GM21526 (cell line): Measurements from ENCODE around the gene AGBL2.
"Not testable (repeated sequence)": the region's sequence is repeated elsewhere in the genome, so short reads cannot be mapped to it uniquely, and the experiment has no call there.

Experiments used
- ATAC-seq: cut with Tn5 transposase; IDR thresholded peaks from one replicate; pipeline ENCODE4 v1.9.1; 2021; ENCODE audit warnings: moderate library complexity; ENCODE audit not compliant: unreplicated experiment, low FRiP score

The AGBL2 gene, protein sequence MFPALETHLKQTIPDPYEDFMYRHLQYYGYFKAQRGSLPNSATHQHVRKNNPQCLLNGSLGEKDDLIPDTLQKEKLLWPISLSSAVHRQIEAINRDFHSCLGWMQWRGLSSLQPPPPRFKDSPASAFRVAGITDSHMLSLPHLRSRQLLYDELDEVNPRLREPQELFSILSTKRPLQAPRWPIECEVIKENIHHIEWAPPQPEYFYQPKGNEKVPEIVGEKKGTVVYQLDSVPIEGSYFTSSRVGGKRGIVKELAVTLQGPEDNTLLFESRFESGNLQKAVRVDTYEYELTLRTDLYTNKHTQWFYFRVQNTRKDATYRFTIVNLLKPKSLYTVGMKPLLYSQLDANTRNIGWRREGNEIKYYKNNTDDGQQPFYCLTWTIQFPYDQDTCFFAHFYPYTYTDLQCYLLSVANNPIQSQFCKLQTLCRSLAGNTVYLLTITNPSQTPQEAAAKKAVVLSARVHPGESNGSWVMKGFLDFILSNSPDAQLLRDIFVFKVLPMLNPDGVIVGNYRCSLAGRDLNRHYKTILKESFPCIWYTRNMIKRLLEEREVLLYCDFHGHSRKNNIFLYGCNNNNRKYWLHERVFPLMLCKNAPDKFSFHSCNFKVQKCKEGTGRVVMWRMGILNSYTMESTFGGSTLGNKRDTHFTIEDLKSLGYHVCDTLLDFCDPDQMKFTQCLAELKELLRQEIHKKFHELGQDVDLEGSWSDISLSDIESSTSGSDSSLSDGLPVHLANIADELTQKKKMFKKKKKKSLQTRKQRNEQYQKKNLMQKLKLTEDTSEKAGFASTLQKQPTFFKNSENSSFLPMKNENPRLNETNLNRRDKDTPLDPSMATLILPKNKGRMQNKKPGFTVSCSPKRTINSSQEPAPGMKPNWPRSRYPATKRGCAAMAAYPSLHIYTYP

DNA sequence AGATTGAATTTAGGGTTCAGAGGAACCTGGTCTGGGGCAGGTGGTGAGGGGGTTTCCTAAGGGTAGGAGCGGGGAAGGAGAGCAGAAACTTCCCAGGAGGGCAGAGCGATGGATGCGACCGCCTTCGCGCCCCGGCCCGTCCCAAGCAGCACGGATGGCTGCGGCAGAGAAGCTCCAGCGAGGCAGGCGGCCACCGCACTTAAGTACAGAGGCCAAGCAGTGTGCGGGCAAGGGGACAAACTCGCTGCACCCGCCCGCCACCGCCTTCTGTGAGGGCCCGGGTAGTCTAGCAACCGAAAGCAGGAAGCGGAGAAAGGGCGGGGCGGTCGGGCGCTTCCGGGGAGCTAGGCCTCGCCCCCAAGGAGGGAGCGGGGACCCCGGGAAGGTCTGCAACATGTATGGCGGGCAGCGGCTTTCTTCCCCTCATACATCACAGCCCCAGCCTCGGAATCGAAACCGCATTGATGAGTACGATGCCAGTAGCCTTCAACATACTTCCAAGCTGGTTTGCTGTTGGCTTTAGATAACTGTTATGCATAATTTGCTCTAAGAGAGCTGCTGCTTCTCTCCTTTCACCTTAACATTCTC is at the start of gene AGBL2:
Gene AGBL2 (minus strand): TSS at position 288 of the 588 bp plus-strand sequence. CDS start 719 bp downstream, outside the sequence.
- ATAC-seq: peak; percentile 95

DNA sequence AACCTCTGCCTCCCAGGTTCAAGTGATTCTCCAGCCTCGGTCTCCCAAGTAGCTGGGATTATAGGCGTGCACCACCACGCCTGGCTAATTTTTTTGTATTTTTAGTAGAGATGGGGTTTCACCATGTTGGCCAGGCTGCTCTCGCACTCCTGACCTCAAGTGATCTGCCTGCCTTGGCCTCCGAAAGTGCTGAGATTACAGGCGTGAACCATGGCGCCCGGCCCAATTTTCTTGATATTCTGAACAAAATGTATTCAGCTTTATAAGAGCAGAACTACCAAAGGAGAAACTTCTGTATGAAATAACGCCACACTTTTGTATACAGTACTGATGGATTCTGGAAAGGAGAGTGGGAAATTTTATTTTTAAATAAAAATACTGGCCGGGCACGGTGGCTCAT is 44.1 kb upstream of the AGBL2 start:
- not testable (repeated sequence) for ATAC-seq

DNA sequence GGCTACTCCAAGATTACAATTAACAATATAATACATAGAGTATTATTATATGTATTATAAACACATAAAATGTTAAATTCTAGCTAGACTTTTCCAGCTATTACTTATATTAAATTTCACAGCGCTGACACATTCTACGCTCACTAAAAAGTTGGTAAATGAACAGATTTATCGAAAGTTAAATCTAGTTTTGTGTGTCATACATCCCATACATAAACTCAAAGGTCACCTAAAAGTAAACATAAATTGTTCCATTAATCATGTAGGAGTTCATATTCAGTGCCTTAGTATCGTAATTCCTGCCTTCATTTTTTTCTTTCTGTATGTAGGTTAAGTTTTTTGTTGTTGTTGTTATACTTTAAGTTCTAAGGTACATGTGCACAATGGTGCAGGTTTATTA is 41.0 kb upstream of the AGBL2 start:
- ATAC-seq: no peak

DNA sequence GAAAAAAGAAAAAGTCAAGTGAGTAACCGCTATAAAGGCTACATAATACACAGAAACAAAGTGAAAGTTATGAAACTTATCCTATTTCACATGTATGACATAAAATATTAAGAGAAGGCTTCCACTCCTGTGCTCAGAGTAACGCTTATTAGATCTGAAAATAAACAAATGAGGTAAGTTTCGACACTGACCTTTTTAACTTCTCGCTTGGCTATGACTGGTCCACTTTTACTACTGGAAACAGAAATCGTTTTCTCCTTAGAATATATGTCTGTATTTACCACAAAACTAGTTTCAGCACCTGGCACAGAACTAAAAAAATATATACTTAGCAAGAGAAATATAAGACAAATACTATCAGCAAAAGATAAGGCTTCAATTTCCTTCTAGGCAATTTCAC is 35.6 kb upstream of the AGBL2 start:
- ATAC-seq: no peak

DNA sequence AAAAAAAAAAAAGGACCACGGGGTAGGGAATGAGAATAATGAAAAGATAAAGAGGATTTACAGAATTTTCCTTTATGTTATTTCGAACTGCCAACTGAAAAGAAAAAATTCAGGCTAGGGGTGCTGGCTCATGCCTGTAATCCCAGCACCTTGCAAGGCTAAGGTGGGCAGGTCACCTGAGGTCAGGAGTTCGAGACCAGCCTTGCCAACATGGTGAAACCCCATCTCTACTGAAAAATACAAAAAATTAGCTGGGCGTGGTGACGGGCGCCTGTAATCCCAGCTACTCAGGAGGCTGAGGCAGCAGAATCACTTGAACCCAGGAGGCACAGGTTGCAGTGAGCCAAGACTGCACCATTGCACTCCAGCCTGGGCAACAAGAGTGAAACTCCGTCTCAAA is 27.3 kb upstream of the AGBL2 start:
- not testable (repeated sequence) for ATAC-seq

DNA sequence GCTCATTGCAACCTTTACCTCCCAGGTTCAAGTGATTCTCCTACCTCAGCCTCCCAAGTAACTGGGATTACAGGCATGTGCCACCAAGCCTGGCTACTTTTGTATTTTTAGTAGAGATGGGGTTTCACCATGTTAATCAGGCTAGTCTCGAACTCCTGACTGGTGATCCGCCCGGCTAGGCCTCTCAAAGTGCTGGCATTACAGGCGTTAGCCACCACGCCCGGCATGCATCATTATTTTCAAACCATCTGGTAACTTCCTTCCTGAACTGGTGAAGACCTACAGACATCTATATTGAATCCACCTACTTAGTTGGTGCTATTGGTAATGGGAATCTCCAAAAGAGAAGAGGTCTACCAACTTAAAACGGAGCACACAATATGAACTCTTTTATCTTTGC is 22.6 kb upstream of the AGBL2 start:
- not testable (repeated sequence) for ATAC-seq

DNA sequence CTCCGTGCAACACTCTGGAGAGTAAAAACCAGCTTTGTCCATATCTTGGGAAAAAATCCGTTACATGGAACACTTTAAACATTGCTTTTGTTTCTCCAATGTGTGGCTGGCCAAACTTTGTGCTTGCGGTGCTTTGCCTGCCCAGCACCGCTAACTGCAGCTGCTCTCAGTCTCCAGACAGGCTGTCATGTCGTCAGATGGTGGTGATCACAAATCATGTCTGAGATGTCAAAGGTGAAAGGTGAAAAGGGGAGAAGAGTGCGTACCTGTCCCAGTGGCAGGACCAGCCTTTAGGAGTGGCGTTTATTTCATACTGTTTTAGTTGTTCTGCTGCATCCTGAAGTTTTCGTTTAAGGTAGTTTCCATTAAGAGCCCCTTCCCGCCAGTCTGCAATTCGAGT is 17.1 kb upstream of the AGBL2 start:
- no peak for ATAC-seq

DNA sequence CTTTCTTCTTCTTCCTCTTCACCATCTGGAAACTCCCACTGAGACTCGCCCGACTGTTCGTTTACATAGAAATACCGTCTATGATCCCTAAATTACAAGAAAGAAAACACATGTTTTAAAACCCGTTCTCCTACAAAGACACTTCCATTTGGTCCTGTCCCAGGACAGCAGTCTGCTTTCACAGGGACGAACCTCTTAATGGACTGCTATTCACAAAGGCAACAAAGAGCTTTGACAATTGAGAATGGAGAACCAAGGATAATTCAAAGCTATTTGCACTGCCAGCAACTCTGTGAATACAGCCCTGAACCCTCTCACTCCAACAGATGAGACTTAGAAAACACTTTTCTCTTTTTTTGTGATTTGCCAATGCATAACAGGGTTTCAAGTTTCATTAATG is 16.3 kb upstream of the AGBL2 start:
- ATAC-seq: no peak

DNA sequence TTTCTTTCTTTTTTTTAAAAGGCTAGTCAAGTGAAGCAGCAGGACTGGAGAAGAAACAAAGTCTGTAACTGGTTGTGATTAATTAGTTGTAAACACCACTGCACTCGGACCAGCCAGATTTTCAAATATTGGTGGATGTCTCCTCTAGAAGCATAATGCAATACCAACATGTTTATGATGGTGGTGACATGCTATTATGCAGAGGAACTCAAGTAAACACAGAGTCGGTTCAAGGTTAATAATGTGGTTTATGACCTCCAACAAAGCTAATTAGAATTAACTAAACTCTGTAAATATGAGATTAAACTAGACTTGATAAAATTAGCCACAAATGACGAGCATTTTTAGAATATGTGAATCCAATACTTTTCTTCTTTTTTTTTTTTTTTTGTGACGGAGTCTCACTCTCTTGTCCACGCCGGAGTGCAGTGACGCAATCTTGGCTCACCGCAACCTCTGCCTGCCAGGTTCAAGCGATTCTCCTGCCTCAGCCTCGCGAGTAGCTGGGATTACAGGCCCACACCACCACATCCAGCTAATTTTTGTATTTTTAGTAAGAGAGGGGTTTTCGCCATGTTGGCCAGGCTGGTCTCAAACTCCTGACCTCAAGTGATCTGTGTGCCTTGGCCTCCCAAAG is 11.8 kb upstream of the AGBL2 start:
- no peak for ATAC-seq

DNA sequence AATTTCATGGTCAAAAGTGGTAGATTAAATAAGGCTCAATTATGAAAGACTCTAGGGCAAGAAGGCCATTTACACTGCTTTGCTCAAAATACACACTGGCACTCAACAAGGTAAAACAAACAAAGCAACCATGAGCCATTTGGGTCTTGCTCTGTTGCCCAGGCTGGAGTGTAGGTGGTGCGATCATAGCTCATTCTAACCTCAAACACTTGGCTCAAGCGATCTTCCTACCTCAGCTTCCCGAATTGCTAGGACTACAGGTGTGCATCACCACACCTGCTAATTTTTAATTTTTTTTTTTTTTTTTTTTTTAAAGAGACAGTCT is 10.9 kb upstream of the AGBL2 start:
- no peak for ATAC-seq

DNA sequence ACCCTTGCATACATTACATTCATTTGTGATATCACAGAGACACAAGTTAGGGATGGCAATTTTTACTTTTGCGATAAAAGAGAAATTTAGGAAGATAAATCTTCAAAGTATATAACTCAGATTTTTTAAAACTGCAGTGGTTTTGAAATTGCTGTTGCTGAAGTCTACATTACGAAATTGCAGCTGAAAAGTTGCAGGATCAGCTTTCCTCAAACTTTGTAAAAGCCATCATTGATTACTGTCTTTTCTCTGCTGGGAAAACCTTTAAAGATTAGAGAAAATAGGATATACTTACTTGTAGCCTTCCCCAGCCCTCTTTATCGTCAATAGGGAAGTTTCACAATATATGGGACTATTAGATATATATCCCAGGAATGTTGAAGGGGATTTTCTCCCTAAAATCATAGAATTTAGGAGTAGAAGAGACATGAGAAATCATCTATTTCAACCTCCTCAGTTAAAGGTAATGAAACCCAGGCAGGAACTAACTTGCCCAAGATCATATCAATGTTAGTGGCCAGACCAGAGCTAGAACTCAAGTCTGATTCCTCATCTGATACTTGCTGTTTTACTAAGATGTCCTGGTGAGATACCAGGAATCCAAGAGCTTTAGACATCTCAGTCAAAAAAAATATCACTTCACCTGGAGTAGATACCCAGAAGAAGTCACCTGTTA is 10.4 kb upstream of the AGBL2 start:
- no peak for ATAC-seq

DNA sequence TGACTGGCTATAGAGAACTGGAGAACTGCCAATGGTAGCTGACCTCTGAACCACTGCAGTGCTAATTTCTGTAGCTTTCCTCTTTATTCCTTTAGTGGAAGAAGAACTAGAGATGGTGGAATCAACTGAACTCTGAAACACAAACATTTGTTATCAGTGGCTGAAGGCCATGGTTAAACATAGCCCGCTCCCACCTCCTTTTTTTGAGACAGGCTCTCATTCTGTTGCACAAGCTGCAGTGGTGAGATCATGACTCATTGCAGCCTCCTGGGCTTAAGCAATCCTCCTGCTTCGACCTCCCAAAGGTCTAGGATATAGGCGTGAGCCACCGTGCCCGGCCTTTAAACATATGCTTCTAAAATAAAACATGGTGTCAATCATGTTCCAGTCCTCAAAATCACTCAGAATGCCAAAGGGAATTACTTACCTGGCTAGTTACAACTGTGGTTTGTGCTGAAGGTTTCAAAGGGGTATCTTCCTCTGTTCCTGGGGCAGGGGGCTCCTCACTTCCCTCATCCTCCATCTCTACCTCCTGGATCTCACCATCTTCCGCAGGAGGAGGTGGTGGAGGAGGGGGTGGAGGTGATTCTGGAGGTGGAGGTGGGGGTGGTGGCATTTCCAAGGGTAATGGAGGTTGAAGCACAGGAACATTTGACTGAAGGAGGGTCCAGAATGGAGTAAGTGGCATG is 9.0 kb upstream of the AGBL2 start:
- ATAC-seq: no peak

DNA sequence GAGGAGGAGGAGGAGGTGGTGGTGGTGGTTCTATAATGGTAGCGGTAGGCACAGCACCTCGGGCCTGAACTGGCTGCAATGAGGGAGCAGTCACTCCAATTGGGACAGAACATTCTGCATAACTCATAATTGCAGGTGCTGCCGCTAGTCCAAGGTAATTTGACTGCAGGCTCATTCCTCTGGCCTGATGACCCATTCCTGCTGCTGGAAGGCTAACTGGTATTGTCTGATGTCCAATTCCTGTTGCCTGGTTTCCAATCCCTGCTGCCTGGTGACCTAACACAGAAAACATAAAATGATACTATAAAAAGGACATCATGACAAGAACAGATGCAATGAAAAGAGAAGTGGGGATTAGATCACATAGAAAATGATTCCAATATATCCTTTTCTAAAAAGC is 7.9 kb upstream of the AGBL2 start:
- ATAC-seq: no peak

DNA sequence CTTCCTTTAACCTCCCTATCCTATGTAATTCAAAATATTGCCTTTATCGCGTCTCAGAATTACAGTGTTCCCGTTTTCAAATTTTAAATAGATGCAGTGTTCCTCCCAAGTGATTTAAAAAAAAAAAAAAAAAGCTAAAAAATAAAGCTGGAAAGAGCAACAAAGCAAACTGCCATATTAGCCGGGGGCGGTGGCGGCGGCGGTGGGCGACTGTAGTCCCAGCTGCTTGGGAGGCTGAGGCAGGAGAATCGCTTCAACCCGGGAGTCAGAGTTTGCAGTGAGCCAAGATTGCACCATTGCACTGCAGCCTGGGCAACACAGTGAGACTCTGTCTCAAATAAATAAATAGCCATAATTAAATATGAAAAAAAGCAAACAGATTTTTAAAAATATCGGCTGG is 5.5 kb upstream of the AGBL2 start:
- no peak for ATAC-seq

DNA sequence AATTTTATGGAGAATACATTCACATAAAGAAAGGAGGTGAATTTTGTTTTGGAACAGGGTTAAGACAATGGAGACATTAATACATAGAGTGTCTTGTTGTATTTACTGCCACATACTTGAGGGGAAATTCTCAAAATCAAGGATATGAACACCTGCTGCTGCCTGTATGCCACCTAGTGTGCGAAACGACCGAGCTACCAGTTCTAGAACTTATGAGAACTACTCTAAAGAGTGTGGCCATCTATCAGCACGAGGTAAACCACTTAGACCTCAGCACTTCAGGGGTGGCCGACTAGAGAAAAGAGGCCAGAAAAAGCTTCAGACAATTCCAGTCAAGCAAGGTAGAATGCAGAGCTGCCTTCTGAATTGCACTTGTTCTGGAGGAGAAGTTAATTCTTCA is 1.5 kb upstream of the AGBL2 start:
- no peak for ATAC-seq

DNA sequence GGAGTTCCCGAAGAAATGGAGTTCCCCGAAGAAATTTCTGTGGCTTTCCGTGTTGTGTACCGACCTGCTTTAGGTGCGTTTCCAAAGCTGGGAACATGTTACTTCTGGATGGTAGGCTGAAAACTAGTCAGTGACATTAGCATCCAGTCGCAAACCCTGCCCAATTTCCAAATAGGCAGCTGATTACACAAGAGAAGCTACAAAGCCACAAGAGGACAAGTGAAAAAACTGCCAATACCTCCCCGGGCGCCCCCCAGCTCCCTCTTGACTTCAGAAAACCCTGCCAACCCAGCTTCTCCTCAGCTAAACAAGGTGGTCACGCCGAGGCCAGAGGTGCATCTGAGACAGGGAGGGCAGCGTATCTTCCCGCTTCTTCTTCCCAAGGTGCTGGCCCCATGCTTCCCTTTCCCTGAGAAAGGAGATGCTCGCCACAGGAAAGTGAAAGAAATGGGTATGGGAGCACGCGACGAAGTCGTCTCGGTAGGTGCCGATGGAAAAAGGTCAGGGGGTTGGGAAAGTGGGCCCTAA is 551 bp downstream of the AGBL2 start:
- no peak for ATAC-seq

DNA sequence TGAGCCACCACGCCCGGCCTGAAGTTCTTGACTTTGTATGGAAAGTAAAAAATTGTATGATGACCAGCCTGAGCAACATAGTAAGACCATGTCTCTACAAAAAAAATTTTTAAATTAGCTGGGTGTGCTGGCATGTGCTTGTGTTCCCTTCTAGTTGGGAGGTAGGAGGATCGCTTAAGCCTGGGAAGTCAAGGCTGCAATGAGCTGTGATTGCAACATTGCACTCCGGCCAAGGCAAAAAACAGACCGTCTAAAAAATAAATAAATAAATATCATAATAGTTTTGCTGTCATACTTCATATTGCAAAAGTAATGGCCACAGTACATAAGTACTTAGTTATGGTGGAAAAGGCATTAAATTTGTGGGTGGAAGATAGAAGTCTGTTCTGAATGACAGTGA is 3.4 kb downstream of the AGBL2 start:
- ATAC-seq: no peak

DNA sequence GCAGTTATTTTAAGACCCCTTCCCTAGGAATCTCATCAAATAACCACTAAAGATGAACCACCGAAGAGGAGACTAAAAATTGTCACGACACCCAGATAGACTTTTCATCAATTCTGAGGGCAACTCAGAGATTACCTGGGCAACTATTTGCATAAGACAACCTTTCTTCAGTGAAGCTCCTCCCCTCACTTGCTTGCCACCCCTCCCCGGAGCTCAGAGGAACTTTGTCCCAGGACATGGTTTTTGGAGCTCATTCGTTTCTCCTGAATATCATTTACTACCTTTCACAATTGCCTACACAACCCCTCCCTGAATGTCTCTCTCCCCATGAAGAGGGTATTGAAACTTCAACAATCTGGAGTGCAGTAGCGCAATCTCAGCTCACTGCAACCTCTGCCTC is 3.9 kb downstream of the AGBL2 start:
- ATAC-seq: no peak

DNA sequence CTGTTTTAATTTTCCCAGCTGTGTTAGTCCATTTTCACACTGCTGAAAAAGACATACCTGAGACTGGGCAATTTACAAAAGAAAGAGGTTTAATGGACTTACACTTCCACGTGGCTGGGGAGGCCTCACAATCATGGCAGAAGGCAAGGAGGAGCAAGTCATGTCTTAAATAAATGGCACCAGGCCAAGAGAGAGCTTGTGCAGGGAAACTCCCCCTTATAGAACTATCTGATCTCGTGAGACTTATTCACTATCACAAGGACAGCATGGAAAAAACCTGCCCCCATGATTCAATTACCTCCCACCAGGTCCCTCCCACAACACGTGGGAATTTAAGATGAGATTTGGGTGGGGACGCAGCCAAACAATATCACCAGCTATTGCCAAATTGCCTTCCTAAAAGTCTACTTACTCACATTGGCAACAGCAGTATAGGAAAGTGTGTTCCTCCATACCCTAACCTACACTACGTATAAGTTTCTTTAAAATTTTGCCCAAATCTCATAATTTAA is 7.8 kb downstream of the AGBL2 start:
- not testable (repeated sequence) for ATAC-seq
